GM19025 (cell line): ENCODE measurements around the gene ANKRD65.
"Not testable (repeated sequence)": the region's sequence is repeated elsewhere in the genome, so short reads cannot be mapped to it uniquely, and the experiment has no call there.

ENCODE experiments used
- ATAC-seq: cut with Tn5 transposase; IDR thresholded peaks from one replicate; pipeline ENCODE4 v1.9.1; 2021; ENCODE audit warnings: mild to moderate bottlenecking, low read depth, moderate library complexity; ENCODE audit not compliant: unreplicated experiment

The ANKRD65 gene

GRCh38 chr1:1373815-1374588, 47.1 kb downstream of the ANKRD65 start:
- ATAC-seq, result no peak

GRCh38 chr1:1373051-1373814, 47.8 kb downstream of the ANKRD65 start:
- ATAC-seq, result no peak

- ATAC-seq, result no peak
These were observed 49.0 kb downstream of the ANKRD65 start for GRCh38 chr1:1371746-1372711.

GRCh38 chr1:1371364-1371745, 49.7 kb downstream of the ANKRD65 start:
- no peak for ATAC-seq

- no peak for ATAC-seq
These were observed 50.2 kb downstream of the ANKRD65 start for GRCh38 chr1:1370771-1371300.

GRCh38 chr1:1370094-1370493, 51.0 kb downstream of the ANKRD65 start:
- not testable (repeated sequence) for ATAC-seq
